LoVo (cell line): ENCODE measurements around the gene PSMD13.
A peak's percentile ranks its signal among the peaks of the same experiment; 100 is the strongest.

Experiments
- DNase-seq: peaks from one replicate; pipeline ENCODE4 v3.0.0-alpha.2; 2016; ENCODE audit warnings: low spot score

The PSMD13 gene

GRCh38 chr11:204587-205109 lies 32.1 kb upstream of the PSMD13 start:
- no peak for DNase-seq

DNA sequence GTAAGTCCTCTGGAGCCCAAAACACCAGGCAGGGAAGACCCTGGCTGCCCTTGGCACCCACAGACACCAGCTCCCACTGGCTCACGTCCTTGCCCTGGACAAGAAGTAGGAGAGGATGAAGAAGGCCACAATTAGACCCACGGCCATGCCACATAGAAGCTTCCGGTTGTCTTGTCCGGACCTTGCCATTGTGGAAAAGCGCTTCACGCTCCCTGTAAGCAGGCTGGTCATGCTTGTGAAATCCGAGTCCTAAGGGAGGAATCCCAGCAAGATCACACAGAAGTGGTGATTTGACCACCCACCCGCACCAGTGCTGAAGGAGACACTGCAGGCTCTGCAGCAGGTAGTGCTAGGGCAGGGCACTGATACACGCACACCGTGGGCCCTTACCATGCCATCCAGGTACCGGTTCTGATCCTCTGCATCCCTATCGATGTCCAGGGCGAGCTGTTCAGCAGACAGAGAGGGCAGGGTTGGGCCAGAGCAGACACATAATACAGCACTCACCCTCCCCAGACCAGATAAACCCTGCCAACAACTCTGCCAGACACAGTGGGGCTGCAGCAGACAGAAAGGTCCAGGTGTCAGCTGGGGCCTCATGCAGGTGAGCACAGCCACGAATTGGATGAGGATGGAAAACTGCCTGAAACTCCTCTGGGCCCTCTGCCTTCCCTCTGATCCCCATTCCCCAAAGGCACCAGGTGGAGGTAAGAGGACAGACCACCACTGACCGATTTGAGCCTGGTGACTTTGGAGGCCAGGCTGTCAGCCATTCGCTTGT lies 31.4 kb upstream of the PSMD13 start:
- DNase-seq, result no peak

- no peak for DNase-seq
These were observed 30.8 kb upstream of the PSMD13 start for GRCh38 chr11:206002-206384.

GRCh38 chr11:206526-207207 lies 30.1 kb upstream of the PSMD13 start:
- DNase-seq, result no peak

GRCh38 chr11:207208-207862 lies 29.4 kb upstream of the PSMD13 start, which contains the start of the genes BET1L and RIC8A:
TSS of gene BET1L (minus strand) at chr11:207399. CDS start at chr11:207321, 78 bp downstream.
TSS of gene RIC8A (plus strand) at chr11:207708. CDS start at chr11:208855, 1,147 bp downstream.
- DNase-seq, result peak; percentile 96

- DNase-seq, result no peak
These were observed 29.0 kb upstream of the PSMD13 start for GRCh38 chr11:207863-208180.

- peak; percentile 77 for DNase-seq
These were observed 28.4 kb upstream of the PSMD13 start for GRCh38 chr11:208181-208916.

- no peak for DNase-seq
These were observed 27.9 kb upstream of the PSMD13 start for GRCh38 chr11:208917-209260.

DNA sequence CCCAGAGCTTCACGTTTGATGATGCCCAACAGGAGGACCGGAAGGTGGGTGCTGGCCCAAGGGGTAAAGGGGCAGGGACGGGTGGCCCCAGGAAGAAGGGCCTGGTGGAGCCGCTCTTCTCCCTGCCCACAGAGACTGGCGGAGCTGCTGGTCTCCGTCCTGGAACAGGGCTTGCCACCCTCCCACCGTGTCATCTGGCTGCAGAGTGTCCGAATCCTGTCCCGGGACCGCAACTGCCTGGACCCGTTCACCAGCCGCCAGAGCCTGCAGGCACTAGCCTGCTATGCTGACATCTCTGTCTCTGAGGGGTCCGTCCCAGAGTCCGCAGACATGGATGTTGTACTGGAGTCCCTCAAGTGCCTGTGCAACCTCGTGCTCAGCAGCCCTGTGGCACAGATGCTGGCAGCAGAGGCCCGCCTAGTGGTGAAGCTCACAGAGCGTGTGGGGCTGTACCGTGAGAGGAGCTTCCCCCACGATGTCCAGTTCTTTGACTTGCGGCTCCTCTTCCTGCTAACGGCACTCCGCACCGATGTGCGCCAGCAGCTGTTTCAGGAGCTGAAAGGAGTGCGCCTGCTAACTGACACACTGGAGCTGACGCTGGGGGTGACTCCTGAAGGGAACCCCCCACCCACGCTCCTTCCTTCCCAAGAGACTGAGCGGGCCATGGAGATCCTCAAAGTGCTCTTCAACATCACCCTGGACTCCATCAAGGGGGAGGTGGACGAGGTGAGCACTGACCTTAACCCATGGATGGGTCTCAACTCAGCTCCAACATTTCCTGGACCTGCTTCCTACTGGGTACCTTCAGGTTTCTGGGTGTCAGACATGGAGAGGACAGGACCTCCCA lies 27.3 kb upstream of the PSMD13 start:
- no peak for DNase-seq

DNA sequence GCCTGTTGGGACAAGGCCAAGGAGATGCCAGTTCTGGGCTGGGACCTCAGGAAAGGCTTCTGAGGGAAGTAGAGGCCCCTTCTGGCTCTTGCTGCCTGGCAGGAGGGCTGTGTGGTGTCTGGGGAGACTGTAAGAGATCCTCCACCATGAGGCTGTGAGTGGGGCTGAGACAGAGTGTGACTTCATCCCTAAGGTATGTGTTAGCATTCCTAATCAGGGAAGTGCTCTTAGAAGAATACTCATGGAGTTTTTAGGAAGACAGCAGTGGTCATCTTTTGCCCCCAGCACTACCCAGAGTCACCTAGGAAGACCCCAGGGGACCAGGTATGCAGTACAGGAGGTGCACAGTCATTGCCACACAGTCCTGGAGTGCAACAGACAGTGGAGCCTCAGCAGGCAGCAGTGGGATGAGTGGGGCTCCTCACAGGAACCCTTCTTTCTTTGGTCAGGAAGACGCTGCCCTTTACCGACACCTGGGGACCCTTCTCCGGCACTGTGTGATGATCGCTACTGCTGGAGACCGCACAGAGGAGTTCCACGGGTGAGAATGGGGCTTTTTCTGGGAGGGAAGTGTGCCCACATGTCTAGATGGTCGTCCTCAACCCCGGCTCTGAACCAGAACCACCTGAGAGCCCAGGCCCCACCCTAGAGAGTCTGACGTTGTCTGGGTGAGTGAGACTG lies 26.5 kb upstream of the PSMD13 start:
- DNase-seq, result no peak

GRCh38 chr11:210803-211180 lies 26.0 kb upstream of the PSMD13 start:
- no peak for DNase-seq

- no peak for DNase-seq
These were observed 25.5 kb upstream of the PSMD13 start for GRCh38 chr11:211295-211694.

DNA sequence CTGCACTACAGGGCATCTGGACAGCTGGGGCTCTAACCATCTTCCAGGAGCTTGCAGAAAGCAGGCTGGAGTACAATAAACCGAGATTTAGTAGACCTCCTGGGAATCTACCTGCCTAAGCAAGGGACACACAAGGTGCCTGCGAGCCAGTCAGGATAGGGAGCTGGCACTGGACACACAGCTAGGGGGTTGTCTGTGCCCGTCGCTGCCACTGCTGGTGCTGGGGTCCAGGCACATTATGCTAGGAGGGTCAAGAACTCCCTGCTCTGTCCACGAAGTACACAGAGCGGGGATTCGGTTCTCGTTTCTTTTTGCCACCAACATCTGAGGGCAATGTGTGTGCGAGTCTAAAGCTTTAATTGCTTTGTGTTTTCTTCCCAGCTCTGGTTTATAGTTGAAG lies 25.0 kb upstream of the PSMD13 start:
- DNase-seq, result no peak

GRCh38 chr11:212150-213100 lies 24.4 kb upstream of the PSMD13 start:
- DNase-seq, result no peak

DNA sequence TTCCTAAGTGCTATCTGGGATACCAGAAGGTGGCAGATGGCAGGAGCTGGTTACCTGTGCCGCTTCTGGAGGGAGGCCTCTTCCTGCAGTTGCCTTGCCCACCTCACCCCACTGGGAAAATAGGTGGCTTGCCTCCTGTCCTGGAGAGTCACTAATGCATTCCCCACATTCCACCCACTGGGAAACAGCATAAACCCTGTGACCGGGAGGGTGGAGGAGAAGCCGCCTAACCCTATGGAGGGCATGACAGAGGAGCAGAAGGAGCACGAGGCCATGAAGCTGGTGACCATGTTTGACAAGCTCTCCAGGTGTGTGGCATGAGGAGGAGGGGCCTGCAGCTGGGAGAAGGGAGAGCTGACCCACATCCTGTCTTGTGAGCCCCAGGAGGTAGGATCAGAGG lies 23.7 kb upstream of the PSMD13 start:
- DNase-seq, result no peak

GRCh38 chr11:214083-214482 lies 22.7 kb upstream of the PSMD13 start:
- no peak for DNase-seq

DNA sequence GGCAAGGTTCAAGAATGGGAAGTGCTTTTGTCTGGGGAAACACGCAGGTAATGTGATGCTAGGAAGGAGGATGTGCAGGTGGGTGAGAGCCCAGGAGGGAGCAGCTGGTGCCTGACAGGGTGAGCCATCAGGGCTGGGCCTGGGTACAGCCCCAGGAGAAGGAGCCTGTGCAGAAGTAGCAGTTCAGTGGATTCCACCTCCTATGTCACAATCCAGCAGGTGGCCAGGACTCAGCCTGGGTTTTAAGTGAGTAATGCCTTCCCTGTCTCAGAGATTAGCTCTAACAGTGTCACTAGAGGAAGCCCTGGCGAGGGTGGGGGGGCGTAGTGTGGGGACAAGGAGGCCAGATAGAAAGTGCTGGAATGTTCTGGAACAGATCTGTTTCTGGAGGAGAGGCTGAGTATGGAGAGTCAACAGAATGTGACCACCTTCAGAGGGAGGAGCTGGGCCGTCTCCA lies 21.2 kb upstream of the PSMD13 start:
- DNase-seq, result no peak

- no peak for DNase-seq
These were observed 20.4 kb upstream of the PSMD13 start for GRCh38 chr11:216081-216974.

DNA sequence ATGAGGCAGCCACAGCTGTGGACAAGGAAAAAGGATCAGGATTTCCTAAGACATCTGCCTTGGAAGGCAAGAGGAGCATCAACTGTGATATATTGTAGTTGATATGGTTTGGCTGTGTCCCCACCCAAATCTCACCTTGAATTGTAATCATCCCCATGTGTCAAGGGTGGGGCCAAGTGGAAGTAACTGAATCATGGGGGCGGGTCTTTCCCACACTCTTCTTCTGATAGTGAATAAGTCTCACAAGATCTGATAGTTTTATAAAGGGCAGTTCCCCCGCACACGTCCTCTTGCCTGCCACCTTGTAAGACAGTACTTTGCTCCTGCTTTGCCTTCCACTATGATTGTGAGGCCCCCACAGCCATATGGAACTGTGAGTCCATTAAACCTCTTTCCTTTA lies 19.1 kb upstream of the PSMD13 start:
- no peak for DNase-seq
